Keratinocyte (primary cell): Measurements from ENCODE around the gene BHMT.

ENCODE experiments used
- CTCF ChIP-seq, 3 experiments: IDR thresholded peaks in 1 of 3; conservative IDR thresholded peaks in 1 of 3; optimal IDR thresholded peaks in 1 of 3; 2 replicates in 2 of 3; 3 replicates in 1 of 3; pipeline versions ENCODE3 to v1.5.1; 2011; ENCODE audit warnings: low read length in 3 of 3, mild to moderate bottlenecking in 3 of 3, moderate library complexity in 2 of 3, control low read depth in 1 of 3, inconsistent platforms in 1 of 3; ENCODE audit not compliant: insufficient read depth in 2 of 3; ENCODE audit errors: extremely low read depth in 1 of 3
- EZH2 ChIP-seq: IDR thresholded peaks from one replicate; pipeline ENCODE4 v1.6.1; 2012; ENCODE audit warnings: inconsistent platforms, mild to moderate bottlenecking, low read length, moderate library complexity

GRCh38 chr5:79091064-79091463, 20.5 kb upstream of the BHMT start:
- TF ChIP-seq CTCF (optimal IDR thresholded peaks at IDR 0.05 in 1 of 3, IDR thresholded peaks at IDR 0.05 in 1 of 3, conservative IDR thresholded peaks at IDR 0.05 in 1 of 3; ENCODE audit: extremely low read depth in 1 of 3, insufficient read depth in 2 of 3, low read length in 3 of 3) (no peak), EZH2 (no peak)
